ENCODE measurements around the gene ATP8A2.

ATP8A2 gene

DNA sequence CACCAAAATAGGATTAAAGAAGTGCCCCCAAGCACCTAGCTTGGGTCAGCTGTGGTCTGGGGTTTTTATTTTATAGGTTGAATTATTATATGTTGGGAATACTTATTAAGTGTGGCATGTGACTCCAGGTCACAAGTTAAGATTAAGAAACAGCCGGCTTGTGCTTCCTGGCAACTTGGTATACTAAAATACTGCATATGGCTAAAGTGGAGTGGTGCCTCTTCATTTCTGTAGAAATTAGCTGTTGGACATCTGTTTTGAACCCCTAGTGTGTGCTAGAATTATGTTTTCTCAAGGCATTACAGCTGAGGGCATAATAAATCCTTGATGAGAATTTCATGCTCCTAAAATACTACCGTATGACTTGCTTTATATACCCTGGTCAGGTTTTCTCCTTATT, 393.5 kb downstream of the ATP8A2 start:
- TF ChIP-seq, protein P1, sequence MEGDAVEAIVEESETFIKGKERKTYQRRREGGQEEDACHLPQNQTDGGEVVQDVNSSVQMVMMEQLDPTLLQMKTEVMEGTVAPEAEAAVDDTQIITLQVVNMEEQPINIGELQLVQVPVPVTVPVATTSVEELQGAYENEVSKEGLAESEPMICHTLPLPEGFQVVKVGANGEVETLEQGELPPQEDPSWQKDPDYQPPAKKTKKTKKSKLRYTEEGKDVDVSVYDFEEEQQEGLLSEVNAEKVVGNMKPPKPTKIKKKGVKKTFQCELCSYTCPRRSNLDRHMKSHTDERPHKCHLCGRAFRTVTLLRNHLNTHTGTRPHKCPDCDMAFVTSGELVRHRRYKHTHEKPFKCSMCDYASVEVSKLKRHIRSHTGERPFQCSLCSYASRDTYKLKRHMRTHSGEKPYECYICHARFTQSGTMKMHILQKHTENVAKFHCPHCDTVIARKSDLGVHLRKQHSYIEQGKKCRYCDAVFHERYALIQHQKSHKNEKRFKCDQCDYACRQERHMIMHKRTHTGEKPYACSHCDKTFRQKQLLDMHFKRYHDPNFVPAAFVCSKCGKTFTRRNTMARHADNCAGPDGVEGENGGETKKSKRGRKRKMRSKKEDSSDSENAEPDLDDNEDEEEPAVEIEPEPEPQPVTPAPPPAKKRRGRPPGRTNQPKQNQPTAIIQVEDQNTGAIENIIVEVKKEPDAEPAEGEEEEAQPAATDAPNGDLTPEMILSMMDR (IDR thresholded peaks at IDR 0.05; ENCODE audit: low read length, missing control alignments) = no peak
- no peak for DNase-seq (ENCODE audit: low read depth)
- no peak overlapping the region for H3K4me3 ChIP-seq (replicated peaks; ENCODE audit: low read depth, low read length)

DNA sequence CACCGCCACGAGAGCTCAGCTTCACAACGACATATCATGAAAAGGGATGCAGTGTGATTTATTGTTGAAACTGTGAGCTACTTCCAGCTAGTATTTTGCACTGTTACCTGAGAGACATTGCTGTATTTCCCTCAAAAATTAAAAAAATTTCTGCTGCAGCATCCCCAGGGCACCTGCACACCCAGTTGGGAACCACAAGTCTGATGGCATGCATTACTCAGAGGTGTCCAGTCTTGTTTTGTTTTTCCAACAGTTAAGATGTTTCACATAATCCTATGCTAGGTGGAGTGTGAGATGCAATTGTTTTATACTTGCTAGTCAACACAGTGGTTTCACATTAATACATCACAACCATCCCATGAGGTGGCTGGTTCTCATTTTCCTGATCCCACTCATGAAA, 394.8 kb downstream of the ATP8A2 start:
- TF ChIP-seq, protein P1 (IDR thresholded peaks at IDR 0.05; ENCODE audit: low read length, missing control alignments) = no peak
- DNase-seq (ENCODE audit: low read depth) = no peak
- no peak overlapping the region for H3K4me3 ChIP-seq (replicated peaks; ENCODE audit: low read depth, low read length)

DNA sequence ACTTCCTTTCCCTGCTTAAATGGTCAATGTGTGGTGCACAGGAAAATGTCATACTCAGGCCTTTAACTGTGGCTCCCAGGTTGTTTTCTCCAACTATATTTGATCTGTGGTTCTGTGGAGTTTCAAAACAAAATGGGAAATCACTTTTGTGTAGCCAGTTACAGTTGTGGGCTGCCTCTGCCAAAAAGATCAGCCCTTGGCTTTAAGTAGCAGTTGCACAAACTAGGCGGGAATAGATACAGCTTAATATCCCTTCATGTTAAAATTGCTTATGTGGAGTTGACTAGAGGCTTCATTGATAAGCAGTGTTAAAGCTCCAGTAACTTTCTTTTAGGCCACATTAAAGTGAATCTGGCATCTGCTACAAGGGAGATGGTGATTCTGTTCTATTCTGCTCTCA, 395.2 kb downstream of the ATP8A2 start:
- no peak for DNase-seq (ENCODE audit: low read depth)
- TF ChIP-seq, protein P1 (IDR thresholded peaks at IDR 0.05; ENCODE audit: low read length, missing control alignments) = no peak
- no peak overlapping the region for H3K4me3 ChIP-seq (replicated peaks; ENCODE audit: low read depth, low read length)

DNA sequence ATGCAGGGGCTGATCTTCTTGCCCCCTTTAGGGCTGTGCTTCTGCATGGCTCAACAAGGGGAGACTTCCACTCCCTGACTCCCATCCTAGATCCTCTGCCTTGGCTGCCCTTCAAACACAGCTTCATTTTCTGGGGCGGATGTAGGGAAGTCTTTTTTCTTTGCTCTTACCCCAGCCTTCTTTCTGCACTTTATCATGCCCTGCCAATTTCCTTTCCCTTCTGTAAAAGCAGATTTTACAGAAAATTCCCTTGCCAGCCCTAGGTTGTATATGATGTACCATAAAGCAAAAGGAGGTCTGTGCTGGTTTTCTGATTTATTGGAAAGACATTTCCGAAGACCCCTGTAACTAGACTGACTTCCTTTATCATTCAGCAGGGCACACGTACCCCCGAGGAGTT, 396.6 kb downstream of the ATP8A2 start:
- no peak overlapping the region for H3K4me3 ChIP-seq (replicated peaks; ENCODE audit: low read depth, low read length)
- TF ChIP-seq, protein P1 (IDR thresholded peaks at IDR 0.05; ENCODE audit: low read length, missing control alignments) = no peak
- DNase-seq (ENCODE audit: low read depth) = no peak

DNA sequence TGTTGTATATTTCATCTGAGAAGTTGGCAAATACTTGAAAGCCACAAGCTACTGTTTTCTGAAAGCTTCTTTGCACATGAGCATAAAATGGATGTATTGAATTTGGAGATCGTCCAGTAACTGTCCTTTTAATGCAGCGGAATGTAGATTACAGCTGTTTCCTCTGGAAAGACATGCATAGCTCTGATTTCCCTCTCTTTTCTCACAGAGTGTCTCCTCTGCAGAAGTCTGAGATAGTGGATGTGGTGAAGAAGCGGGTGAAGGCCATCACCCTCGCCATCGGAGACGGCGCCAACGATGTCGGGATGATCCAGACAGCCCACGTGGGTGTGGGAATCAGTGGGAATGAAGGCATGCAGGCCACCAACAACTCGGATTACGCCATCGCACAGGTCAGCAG, 397.1 kb downstream of the ATP8A2 start:
- no peak overlapping the region for H3K4me3 ChIP-seq (replicated peaks; ENCODE audit: low read depth, low read length)
- DNase-seq (ENCODE audit: low read depth) = peak; percentile 8
- TF ChIP-seq, protein P1 (IDR thresholded peaks at IDR 0.05; ENCODE audit: low read length, missing control alignments) = no peak

DNA sequence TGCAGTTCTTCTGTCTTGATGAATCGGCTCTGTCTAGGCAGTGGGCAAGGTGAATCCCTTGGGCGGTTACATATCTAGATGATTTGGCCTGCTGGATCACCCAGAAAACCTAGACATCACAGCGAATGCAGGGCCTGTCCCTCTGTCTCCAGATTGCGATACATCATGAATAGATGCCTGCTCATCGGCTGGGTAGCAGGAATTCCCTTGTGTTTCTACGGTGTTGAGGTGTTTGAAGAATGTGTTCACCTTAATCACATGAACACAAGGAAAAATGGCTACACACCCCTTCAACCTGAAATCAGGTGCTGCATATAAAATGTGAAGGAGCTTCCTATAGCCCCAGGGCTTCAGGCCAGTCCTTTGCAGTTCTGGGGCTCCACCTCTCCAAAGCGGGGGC, 398.8 kb downstream of the ATP8A2 start:
- TF ChIP-seq, protein P1 (IDR thresholded peaks at IDR 0.05; ENCODE audit: low read length, missing control alignments) = no peak
- no peak overlapping the region for H3K4me3 ChIP-seq (replicated peaks; ENCODE audit: low read depth, low read length)
- DNase-seq (ENCODE audit: low read depth) = no peak

DNA sequence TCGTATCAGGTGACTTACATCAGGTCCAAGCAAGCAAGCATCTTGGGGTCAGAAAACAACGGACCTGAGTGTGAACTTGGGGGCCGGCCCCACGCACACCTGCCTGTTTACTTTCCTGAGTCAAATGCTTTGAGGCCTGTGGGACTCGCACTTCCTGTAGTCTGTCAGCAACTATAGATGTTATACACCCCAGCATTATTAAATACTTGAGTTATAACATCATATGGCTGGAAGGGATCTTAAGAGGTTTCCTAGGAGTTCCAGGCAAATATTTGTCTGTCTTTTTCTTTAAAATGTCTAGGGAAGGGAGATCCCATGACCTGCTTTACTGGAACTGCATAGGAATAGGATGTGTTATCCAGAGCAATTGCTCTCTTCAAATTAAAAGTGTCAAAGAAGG, 399.4 kb downstream of the ATP8A2 start:
- H3K4me3 ChIP-seq (replicated peaks; ENCODE audit: low read depth, low read length) = no peak overlapping the region
- no peak for DNase-seq (ENCODE audit: low read depth)
- TF ChIP-seq, protein P1 (IDR thresholded peaks at IDR 0.05; ENCODE audit: low read length, missing control alignments) = no peak
